HG03196 (cell line): Measurements from ENCODE around the gene HTR1D.

Experiments used
- ATAC-seq: cut with Tn5 transposase; IDR thresholded peaks from one replicate; pipeline ENCODE4 v1.9.1; 2021; ENCODE audit not compliant: unreplicated experiment

The HTR1D gene

DNA sequence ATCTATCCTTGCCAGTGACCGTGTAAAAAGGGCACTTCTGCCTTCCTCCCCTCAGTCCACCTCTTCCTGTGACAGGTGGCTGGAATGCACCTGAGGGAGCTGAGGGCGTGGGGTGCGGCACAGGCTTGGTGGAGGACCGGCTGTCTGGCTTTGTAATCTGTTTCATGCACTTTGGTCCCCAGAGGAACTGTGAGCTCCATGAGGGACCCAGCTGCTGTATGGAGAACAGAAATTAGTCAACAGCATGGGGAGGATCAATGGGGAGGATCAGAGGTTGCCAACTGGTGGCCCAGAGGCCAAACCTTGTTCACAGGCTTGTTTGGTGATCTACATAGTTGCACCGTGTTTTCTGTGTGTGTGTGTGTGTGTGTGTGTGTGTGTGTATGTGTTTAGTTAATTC lies 29.7 kb downstream of the HTR1D start:
- no peak for ATAC-seq

DNA sequence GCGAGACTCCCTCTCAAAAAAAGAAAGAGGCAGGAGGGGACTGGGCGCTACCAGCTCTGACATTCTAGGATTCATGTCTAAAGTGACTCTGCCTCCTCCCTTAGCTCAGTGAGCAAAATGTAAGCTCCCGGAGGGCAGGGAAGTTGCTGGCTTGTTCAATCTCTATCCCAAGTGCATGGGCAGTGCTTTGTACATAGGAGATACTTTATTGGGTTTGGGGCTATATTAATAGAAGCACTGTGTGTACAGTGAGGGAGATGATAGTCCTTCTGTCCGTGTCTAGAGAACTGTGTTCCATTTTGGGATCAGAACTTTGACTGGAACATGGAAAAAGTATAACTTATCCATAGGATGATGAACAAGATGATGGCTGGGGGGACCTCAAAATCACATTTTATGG lies 31.9 kb downstream of the HTR1D start:
- no peak for ATAC-seq

DNA sequence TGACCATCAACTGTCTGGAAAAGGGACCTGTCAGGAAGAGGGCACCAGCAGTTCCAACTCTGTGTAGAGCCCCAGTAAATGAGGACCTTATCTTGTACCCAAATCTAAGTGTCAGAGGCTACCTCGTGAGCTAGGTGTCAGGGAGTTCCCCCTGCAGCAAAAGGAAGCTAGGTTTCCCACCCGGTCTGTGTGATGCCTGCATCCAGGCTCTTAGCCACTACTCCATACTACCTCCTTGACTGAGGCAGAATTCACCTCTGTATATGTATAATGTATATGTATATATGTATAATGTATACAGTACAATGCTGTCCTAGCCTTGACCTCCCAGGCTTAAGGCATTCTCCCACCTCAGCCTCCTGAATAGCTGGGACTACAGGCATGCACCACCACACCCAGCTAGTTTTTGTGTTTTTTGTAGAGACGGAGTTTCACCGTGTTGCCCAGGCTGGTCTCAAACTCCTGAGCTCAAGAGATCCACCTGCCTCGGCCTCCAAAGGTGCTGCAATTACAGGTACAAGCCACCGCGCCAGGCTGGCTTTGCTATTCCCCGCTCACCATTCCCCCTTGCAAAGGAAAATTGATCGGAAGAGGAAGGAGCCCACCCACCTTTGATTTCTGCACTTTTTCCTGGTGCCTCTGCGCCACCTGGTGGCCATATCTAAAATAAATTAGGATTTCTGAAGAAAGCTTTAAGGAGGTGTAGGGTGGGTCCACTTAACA lies 32.9 kb downstream of the HTR1D start:
- no peak for ATAC-seq

DNA sequence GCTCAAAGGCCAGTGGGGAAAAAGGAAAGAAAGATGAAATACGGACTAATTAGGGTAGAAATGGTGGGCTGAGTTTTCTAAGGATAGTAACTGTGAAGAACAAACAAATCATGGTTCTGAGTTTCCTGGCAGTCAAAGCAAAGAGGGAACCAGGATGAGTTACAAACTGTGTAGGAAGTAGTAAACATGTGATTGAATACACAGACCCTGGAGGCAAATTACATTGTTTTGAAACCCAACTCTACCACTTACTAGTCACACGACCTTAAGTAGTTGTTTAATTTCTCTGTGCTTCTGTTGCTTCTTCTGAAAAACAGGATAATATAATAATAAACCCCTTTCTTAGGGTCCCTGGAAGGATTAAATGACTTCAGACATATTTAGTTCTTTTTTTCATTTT lies 37.4 kb downstream of the HTR1D start:
- ATAC-seq: no peak

DNA sequence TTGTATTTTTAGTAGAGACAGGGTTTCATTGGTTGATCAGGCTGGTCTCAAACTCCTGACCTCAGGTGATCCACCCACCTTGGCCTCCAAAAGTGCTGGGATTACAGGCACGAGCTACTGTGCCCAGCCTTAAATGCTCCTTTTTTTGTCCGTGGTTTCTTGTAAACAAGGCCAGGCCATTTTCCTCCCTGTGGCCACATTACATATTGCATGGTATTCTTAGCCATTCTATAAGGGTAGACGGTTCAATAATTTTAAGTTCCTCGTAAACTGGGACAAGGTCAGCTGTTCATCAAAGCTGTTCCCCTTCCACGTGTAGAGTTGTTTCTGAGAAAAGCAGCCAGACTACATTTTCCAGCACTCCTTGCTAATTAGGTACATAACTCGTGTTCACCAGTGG lies 38.4 kb downstream of the HTR1D start:
- no peak for ATAC-seq

DNA sequence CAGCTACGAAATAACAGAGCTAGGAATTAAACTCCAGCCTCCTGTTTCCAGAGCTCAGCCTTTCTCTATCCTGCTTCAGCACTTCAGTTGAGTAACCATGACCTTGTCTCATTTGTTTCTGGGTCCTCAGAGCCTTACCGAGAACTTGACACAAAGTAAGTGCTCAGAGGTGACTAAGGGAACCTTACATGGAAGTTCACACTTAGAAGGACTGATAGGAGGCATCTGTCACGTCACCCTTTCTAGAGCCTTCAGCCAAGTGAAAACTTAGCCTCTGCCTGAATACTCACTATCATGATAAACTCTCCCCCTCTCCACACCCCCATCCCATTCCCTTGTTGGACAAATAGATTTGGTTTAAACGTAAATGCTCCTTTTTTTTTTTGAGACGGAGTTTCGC lies 38.9 kb downstream of the HTR1D start:
- no peak for ATAC-seq

DNA sequence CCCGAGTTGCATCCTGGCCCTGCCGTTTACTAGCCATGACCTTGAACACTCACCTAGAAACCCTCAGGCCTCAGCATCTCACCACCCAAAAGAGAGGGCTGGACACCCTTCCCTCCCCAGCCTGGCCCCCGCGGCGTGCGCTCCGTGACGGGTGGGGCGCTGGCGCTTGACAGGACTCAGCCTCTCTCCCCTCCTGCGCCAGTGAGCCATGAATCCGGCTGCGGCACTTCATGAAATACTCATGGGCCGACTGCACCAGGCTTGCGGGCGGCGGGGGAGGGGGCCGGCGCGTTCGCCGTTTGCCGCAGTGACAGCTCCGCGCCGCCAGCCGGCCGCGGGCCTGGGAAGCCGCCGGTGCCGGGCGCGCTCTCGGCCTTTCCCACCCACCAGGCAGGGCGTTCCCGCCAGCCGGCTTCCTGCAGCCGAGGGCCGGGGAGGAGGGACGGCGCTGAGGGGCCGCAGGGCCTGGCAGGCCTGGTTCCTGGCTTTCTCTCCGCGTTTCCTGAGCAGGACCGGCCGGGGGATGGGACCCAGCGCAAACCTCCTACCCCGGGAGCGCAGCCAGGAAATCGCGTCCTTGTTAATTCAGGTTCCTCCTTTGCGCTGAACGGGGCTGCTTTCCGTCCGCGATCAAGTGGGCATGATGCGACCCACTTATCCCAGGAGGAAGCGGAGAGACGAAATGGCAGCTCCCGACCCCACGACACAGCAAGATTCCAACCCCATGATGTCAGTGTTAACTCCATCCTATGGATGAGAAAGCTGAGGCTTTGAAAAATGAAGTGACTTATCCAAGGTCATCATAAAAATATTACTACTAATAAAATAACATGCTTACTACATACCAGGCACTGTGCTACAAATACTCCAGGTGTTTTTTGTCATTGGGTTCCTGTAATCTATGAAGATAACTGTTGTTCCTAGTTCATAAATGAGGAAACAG lies 39.6 kb downstream of the HTR1D start:
- ATAC-seq: peak; percentile 78

DNA sequence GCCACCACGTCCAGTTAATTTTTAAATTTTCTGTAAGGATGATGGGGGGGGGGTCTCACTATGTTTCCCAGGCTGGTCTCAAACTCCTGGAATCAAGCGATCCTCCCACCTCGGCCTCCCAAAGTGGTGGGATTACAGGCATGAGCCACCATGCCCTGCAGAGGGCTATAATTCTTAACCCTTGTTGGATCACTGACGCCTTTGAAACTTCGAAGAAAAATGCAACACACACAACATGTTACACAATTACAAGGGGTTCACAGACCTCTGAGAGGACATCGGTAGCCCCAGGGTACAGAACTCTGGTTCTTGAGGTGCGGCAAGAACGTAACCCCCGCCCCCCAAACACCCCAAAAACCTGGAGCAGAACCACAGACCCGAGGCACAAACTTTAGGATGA lies 40.3 kb downstream of the HTR1D start:
- ATAC-seq: no peak

DNA sequence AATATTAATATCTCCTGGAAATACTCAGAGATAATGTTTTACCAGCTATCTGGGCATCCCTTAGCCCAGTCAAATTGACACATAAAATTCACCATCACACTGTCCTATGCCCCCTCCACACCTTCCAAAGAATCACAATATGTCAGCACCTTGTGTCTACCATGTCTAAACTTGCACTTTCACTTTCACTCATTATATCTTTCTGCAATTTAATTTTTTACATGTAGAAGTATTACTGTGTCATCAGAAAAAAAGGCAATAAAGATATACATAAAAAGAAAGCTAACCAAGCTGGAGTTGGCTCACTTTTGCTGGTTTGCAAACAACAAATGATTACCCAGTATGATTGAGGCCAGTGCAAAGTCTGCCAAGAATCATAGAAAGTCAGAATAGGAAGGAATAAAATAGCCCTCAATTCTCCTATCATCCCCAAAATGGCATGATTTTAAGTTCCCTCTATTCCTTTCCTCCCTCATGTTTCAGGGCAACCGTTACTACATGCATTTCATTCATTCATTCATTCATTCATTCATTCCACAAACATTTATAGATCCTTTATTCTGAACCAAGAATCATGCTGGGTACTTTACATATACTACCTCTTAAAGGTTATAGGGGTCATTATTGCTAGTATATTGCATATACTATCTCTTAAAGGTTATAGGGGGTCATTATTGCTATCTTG lies 42.7 kb downstream of the HTR1D start:
- no peak for ATAC-seq

DNA sequence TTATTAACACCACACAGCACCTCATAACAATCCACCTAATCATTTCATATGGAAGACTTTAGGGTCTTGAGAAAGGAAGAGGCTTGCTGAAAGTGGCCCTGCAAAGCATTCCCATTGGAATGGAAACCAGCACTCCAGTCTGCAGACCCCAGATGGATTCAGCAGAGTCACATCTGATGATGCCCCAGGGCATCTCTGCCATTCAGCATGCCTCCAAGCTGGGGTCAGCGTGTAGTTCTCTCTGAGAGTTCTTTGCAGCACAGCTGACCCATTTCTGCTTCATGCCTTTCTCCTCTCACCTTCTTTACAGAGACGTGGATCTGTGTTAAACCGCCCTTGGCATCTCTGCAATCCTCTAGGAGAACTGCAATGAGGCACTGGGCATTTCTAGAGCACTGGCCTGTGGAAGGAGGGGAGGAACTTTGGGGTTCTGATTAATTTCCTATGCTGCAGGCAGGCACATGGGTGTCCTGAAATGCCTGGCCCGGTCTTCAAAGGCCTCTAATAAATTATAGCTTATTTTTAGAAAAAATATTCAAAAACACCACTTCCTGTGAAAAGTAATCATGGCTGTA lies 46.0 kb downstream of the HTR1D start:
- no peak for ATAC-seq

DNA sequence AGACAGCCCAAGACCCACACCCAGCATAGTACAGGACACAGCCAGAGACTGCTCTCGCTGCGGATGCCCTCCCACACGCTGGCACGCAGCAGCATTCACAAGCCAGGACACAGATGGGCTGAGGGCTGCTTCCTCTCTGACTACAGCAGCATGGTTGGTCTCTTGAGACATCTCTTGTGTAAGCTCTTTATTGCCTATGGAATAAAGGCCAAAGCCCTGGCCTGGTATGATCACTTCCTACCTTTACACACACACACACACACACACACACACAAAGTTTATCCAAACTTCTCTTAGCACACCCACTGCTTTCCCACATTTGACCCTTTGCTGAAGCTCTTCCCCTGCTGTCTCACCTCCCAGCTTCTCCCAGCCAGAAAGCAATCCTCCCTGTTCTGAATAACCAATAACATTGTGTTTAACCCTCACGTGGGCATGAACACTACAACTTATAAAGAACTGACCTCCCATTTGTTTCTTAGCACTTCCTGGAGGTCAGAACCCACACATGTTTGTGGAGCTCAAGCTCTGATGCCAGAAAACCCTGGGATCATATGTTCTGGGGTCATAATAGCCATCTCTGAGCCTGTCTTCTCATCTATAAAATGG lies 47.5 kb downstream of the HTR1D start:
- no peak for ATAC-seq

DNA sequence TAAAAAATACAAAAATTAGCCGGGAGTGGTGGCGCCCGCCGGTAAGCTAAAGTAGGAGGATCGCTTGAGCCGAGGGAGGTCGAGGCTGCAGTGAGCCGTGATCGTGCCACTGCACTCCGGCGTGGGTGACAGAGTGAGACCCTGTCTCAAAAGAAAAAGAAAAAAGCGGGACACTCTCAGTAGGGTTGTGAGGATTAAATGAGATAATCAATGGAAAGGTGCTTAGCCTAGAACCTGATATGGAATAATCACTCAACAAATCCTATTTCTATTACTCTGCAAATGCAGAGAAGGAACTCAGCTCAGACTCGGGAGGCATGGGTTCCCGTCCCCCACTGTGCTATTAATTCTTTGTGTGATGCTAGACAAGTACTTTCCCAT lies 48.1 kb downstream of the HTR1D start:
- ATAC-seq: no peak

DNA sequence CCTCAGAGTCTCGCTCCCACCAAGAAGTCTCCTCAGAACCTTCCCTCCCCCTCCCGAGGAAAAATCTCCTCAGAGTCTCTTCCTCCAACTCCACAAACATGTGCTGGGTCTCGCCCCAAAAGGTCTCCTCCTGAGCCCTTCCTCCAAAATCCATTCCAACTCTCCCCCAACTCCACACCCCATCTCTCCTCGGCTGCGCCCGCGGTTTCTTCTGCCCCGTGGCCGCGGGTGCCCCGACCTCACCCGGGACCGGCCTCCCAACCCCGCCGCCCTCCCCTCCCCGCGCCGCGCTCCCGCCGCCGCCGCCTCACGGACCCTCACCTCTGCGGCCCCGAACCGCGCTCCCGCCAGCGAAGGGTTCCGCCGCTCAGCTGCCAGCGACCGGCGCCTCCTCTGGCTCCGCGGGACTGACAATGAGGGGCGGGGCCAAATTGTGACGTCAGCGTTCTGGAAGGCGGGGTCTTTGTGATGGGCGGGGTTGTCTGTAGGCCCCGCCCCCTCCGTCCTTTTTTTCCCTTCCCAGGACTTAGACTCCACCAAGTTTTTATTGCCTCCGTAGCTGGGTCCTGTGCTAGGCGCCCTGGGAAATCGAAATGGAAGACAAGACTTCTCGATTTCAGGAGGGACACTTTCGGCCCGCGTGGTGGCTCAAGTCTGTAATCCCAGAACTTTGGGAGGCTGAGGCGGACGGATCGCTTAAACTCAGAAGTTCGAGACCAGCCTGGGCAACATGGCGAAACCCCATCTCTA lies 48.7 kb downstream of the HTR1D start, which contains the start of gene LUZP1:
LUZP1 (minus strand) TSS at position 412 of the 750 bp plus-strand sequence.
- peak; percentile 66 for ATAC-seq

DNA sequence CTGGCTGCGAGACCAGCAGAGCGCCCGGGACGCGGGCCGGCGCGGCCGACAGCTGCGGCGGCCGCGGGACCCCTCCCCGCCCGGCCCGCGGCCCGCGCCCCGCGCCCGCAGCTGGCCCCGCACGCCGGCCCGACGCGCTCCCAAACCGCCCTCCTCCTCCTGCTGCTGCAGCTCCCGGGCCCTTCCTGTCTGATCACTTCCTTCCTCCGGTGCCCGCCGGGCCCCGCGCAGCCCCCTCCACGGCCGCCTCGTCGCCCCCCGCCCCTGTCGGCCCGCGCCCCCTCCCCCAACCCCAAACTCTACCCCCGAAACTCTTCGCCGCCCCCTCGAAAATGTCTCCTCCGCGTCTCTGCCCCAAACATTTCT lies 49.2 kb downstream of the HTR1D start:
- no peak for ATAC-seq

DNA sequence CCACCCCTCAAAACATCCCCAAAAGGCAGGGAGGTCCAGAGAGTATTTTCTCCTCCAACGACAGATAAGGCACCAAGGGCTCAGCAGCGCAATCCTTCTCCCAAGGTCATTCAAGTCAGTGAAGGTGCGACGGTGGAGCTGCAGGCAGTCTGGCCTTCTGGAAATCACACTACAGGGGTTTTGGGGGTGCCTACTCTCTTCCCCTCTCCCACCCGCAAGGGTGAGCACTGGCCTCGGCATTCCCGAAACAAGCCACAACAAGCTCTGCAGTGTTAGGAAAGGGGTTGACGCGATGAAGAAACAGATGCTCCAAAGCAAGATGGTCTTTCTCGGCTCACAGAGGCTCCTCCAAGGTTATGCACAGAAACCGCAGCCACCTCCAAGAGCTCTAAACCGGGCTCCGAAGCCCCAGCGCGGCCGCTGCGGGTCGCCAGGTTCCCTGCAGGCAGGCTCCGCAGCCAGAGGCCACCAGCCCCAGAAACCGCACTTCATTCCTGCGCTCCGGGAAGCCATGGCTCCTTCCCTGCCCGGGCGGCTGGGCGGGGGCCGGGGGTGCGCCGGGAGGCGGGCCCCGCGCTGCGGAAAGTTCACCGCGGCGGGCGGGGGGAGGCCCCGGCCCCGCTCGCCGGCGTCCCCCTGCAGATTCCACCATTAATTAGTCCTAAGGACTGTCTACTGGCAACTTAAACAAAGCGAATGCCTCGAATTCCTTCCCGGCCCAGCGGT lies 49.8 kb downstream of the HTR1D start:
- no peak for ATAC-seq

DNA sequence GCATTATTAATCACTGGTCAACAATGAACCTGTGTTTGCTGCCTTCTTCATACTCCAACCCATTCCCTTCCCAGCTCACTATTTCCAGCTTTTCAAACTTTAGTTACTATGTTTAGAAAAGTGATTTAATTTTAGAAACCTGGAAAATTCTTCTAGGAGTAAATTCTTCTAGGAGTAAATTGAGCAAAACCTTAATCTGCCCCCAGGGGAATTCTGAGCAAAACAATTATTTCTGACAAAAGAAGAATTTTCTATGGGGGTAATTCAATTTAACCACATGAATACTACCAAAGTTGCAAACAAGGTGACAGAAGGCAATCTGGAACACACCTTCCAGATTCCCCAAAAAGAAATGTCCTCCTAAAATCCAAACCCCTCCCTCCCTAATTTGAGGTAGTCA lies 50.4 kb downstream of the HTR1D start:
- ATAC-seq: no peak

DNA sequence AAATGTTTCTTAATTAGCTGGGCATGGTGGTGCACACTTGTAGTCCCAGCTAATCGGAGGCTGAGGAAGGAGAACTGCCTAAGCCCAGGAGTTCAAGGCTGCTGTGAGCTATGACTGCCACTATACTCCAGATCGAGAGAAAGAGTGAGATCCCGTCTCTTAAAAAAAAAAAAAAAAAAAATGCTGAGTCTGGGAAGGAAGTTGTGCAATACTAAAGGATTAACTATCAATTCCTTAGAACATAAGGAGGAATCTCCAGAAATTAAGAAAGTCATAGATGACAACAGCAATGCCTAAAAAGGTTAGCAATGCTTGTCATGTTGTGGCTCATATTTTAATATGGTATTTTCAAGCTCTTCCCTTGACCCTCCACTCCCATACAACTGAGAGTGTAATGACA lies 53.9 kb downstream of the HTR1D start:
- ATAC-seq: no peak

DNA sequence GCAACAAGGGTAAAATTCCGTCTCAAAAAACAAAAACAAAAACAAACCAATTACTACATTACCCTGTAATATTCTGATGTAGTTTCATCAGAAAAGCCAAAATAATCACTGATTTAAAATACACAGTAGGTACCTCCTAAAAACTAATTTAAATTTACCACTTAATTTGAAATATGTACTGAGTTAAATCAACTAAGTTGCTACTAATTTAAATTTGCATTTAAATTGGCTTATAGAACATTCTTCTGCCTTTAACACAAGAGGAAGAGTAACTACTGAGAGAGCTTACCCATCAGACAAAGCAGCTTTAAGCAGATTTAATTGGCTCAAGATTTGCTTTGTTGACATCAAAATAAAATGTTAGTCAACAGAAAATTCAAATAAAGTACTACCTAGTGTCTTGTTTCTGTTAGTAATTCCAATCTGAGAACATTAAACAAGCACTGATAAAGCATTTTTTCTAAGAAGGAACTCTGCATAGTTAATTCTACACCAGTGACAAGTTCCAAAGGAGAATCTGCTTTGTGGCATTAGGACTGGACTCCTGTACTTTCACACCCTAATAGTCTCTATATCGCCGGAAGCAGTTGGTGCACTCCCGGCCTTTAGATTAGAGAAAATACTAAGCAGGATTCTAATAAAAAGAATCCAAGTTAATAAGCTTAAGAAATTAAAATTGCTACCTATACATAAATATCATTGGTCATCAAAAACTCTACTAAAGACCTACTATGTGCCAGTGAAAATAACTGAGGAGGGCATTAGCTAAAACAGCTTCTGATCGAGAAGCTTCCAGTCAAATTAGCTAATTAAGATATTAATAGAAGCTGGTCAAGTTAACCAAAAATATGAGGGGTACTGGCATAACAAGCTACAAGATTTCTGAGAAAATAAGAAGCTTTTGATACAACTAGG lies 57.1 kb downstream of the HTR1D start:
- no peak for ATAC-seq

DNA sequence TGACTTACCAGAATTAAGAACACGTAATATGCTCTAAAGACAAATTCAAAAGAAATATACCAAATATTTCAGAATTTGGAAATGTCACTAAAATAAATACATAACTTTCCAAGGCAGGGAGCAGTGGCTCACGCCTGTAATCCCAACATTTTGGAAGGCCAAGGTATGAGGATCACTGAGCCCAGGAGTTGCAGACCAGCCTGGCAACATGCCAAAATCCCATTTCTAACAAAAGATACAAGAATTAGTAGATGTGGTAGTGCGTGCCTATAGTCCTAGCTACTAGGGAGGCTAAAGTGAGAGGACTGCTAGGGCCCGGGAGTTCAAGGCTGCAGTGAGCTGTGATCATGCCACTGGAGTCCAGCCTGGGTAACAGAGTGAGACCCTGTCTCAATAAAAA lies 60.4 kb downstream of the HTR1D start:
- ATAC-seq: no peak
